NK-92 (cell line): Measurements from ENCODE around the gene TENM4.

Experiments
- DNase-seq: peaks from one replicate; lab custom pipeline; 2025; ENCODE audit not compliant: unreplicated experiment; lab: John Stamatoyannopoulos, UW

Gene TENM4

GRCh38 chr11:78949976-78950690 lies 490.7 kb downstream of the TENM4 start:
- DNase-seq, result no peak

GRCh38 chr11:78946945-78947902 lies 493.6 kb downstream of the TENM4 start:
- no peak for DNase-seq

- DNase-seq, result no peak
These were observed 497.0 kb downstream of the TENM4 start for GRCh38 chr11:78943841-78944240.

GRCh38 chr11:78943154-78943553 lies 497.7 kb downstream of the TENM4 start:
- no peak for DNase-seq

- DNase-seq, result no peak
These were observed 499.5 kb downstream of the TENM4 start for GRCh38 chr11:78941226-78941851.

GRCh38 chr11:78940500-78941225 lies 500.2 kb downstream of the TENM4 start:
- DNase-seq, result no peak

- DNase-seq, result no peak
These were observed 501.9 kb downstream of the TENM4 start for GRCh38 chr11:78938971-78939370.

- DNase-seq, result no peak
These were observed 502.8 kb downstream of the TENM4 start for GRCh38 chr11:78938036-78938435.

- DNase-seq, result no peak
These were observed 505.3 kb downstream of the TENM4 start for GRCh38 chr11:78935398-78936068.

GRCh38 chr11:78933350-78933749 lies 507.5 kb downstream of the TENM4 start:
- DNase-seq, result no peak

- no peak for DNase-seq
These were observed 508.1 kb downstream of the TENM4 start for GRCh38 chr11:78932757-78933156.

- DNase-seq, result no peak
These were observed 508.9 kb downstream of the TENM4 start for GRCh38 chr11:78931891-78932290.

GRCh38 chr11:78930810-78931523 lies 509.9 kb downstream of the TENM4 start:
- DNase-seq, result no peak

GRCh38 chr11:78929906-78930220 lies 511.0 kb downstream of the TENM4 start:
- no peak for DNase-seq

- no peak for DNase-seq
These were observed 511.5 kb downstream of the TENM4 start for GRCh38 chr11:78929207-78929905.

GRCh38 chr11:78927511-78927910 lies 513.3 kb downstream of the TENM4 start:
- DNase-seq, result no peak

GRCh38 chr11:78926633-78927338 lies 514.0 kb downstream of the TENM4 start:
- no peak for DNase-seq

GRCh38 chr11:78925387-78925786 lies 515.4 kb downstream of the TENM4 start:
- DNase-seq, result no peak
